HL-60 (cell line): Measurements from ENCODE around the gene ZPLD1.

Source experiments
- DNase-seq, 2 experiments: peaks; one replicate each; pipeline ENCODE4 v3.0.0-alpha.2; 2010 to 2020; ENCODE audit warnings: low read depth in 1 of 2, low spot score in 1 of 2
- H3K27ac ChIP-seq: fragments of 250-450 bp; sonication (Bioruptor Pico); replicated peaks from 2 replicates; pipeline ENCODE4 v1.5.1; 2020; ENCODE audit warnings: mild to moderate bottlenecking, moderate library complexity
- H3K27me3 ChIP-seq: fragments of 250-450 bp; sonication (Bioruptor Pico); 2 replicates; pipeline ENCODE4 v1.5.1; 2021; ENCODE audit warnings: mild to moderate bottlenecking, moderate library complexity; ENCODE audit not compliant: insufficient read depth, poor library complexity, severe bottlenecking
- H3K4me3 ChIP-seq: replicated peaks from 2 replicates; pipeline ENCODE4 v1.5.1; 2011; ENCODE audit warnings: mild to moderate bottlenecking, control low read depth, low read length; ENCODE audit not compliant: insufficient read depth
- CTCF ChIP-seq: IDR thresholded peaks from one replicate; pipeline ENCODE4 v1.5.1; 2011; ENCODE audit warnings: low read length, control low read depth, inconsistent platforms; ENCODE audit not compliant: insufficient read depth
- GABPA ChIP-seq: IDR thresholded peaks from 2 replicates; pipeline ENCODE4 v1.6.1; 2012; ENCODE audit warnings: low read depth
- POLR2AphosphoS5 ChIP-seq: IDR thresholded peaks from 2 replicates; pipeline ENCODE4 v1.6.1; 2012; ENCODE audit warnings: low read depth
- REST ChIP-seq: IDR thresholded peaks from 2 replicates; pipeline ENCODE4 v1.6.1; 2012; ENCODE audit warnings: low read depth; ENCODE audit not compliant: insufficient replicate concordance
- SPI1 ChIP-seq: IDR thresholded peaks from 2 replicates; pipeline ENCODE4 v1.6.1; 2012; ENCODE audit warnings: low read depth, mild to moderate bottlenecking, borderline replicate concordance

Gene ZPLD1

GRCh38 chr3:102470066-102470465, 35.3 kb downstream of the ZPLD1 start:
- Histone ChIP-seq H3K4me3 (no peak overlapping the region), H3K27me3 (no peaks in the 10 kb centered on the region), H3K27ac (no peak overlapping the region)
- no peak for DNase-seq
- TF ChIP-seq REST (no peak), GABPA (no peak), SPI1 (no peak), CTCF (no peak), POLR2AphosphoS5 (no peak)

- no peak overlapping the region for H3K27ac ChIP-seq
- no peak overlapping the region for H3K4me3 ChIP-seq
- TF ChIP-seq REST: no peak
- no peak for TF ChIP-seq CTCF
- TF ChIP-seq GABPA: no peak
- no peak for TF ChIP-seq POLR2AphosphoS5
- TF ChIP-seq SPI1: no peak
- DNase-seq: peak in 1 of 2 experiments; percentile 2
- H3K27me3 ChIP-seq: no peaks in the 10 kb centered on the region
These were observed 36.2 kb downstream of the ZPLD1 start for GRCh38 chr3:102471001-102471400.

GRCh38 chr3:102471491-102471890, 36.7 kb downstream of the ZPLD1 start:
- Histone ChIP-seq H3K4me3 (no peak overlapping the region), H3K27ac (no peak overlapping the region), H3K27me3 (no peaks in the 10 kb centered on the region)
- no peak for TF ChIP-seq CTCF
- no peak for TF ChIP-seq POLR2AphosphoS5
- no peak for TF ChIP-seq REST
- TF ChIP-seq SPI1: no peak
- TF ChIP-seq GABPA: no peak
- DNase-seq: no peak
